ENCODE measurements around the gene THG1L.

THG1L gene

DNA sequence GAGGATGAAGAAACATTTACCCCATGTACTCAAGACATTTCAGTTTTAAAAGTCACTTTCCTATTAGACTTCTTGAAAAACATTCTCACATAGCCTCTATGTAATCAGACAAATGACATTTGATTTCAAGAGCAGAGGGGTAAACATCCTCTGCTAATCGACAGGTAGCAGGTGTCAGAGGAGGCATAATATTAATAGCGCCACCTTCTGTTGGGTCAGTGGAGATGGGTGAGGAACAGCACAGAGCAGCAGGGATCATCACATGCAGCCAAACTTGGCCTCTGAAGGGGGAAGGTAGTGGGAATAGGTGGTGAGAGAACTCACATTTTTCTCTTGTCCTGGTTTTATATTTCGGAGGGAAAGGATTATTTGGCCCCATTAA, 9.0 kb downstream of the THG1L start:
- Mint-ChIP-seq H3K36me3 (ENCODE audit: low read depth) (peaks cover 33% of the 10 kb centered on the region), H3K4me1 (ENCODE audit: low read depth) (peaks cover 19% of the 10 kb centered on the region), H3K9me3 (no peaks in the 10 kb centered on the region), H3K4me3 (no peak overlapping the region), H3K27me3 (no peaks in the 10 kb centered on the region), H3K27ac (no peak overlapping the region)

DNA sequence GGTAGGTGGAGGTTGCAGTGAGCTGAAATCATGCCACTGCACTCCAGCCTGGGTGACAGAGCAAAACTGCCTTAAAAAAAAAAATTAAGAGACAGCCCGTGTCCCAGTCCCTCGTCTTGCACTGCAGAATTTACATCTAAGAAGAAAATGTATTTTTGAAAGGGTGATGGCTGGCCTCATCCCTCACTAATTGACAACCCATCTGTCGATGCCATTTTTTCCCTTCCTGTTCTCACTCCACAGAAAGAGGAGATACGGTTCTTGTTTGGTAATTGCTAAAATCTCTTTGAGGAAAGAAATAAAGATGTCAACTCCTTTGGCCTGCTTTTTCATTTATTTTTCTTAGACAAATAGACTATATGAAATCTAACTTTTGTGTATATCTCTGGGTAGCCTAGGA, 9.9 kb downstream of the THG1L start:
- Mint-ChIP-seq H3K4me1 (ENCODE audit: low read depth) (peaks cover 23% of the 10 kb centered on the region), H3K36me3 (ENCODE audit: low read depth) (peaks cover 25% of the 10 kb centered on the region), H3K27ac (no peak overlapping the region), H3K4me3 (no peak overlapping the region), H3K9me3 (no peaks in the 10 kb centered on the region), H3K27me3 (no peaks in the 10 kb centered on the region)

GRCh38 chr5:157743163-157744050, 12.2 kb downstream of the THG1L start, which contains the start of gene LSM11:
Gene LSM11, plus strand, starts transcription at chr5:157743712. Its CDS starts 39 bp downstream, at chr5:157743751.
- Mint-ChIP-seq H3K4me1 (ENCODE audit: low read depth) (peaks cover 40% of the 10 kb centered on the region), H3K9me3 (no peaks in the 10 kb centered on the region), H3K4me3 (peak within 1 kb of the TSS; percentile 96), H3K27ac (peak within 1 kb of the TSS; percentile 96), H3K27me3 (no peaks in the 10 kb centered on the region), H3K36me3 (ENCODE audit: low read depth) (peaks cover 14% of the 10 kb centered on the region)

DNA sequence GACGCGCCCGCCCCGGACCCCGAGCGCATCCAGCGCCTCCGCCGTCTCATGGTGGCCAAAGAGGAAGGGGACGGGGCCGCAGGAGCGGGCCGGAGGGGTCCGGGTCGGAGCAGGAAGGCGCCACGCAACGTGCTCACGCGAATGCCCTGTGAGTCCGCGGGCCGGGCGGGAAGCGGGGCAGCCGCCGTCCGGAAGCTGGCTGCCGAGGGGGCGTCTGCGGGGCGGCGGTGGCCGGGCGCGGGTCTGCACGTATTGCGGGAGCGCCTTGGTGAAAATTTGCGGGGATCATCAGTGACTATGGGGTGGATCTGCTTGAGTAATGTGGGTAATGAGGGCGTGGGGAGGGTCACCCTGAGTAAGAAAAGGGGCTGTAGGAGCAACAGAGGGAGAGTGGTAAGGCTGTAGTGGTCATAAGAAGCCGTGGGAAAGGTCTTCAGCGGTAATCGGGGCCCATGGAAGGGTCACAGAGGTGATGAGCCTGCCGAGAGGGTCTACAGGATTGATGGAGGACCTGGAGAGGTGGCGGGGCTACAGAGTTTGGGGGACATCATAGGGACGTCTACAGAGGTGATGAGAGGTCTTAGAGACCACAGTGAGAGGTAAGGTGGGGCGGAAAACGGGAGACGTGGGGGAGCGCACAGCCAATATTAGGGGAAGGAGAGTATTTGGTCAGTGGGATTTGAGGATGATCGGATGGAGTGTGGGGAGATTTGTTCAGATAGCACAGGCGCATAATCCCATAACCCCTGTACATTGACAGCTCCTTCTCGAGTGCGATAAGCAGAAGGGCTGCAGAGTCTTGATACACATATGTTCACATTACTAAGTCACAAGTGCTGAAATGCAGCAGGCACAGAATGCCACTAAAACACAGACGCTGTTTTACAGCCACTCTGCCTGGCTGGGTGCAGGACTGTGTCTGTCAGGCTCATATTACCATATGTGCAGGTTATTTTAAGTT, 13.1 kb downstream of the THG1L start:
- no peaks in the 10 kb centered on the region for H3K27me3 Mint-ChIP-seq
- peak overlapping the region; percentile 96 for H3K27ac Mint-ChIP-seq
- peaks cover 11% of the 10 kb centered on the region for H3K36me3 Mint-ChIP-seq (ENCODE audit: low read depth)
- peaks cover 48% of the 10 kb centered on the region for H3K4me1 Mint-ChIP-seq (ENCODE audit: low read depth)
- H3K4me3 Mint-ChIP-seq: peak overlapping the region; percentile 96
- H3K9me3 Mint-ChIP-seq: no peaks in the 10 kb centered on the region

- Mint-ChIP-seq H3K27ac (no peak overlapping the region), H3K36me3 (ENCODE audit: low read depth) (peaks cover 5% of the 10 kb centered on the region), H3K4me1 (ENCODE audit: low read depth) (peaks cover 55% of the 10 kb centered on the region), H3K27me3 (no peaks in the 10 kb centered on the region), H3K9me3 (no peaks in the 10 kb centered on the region), H3K4me3 (peak overlapping the region; percentile 96)
Measured at GRCh38 chr5:157745041-157745456, 13.8 kb downstream of the THG1L start.

DNA sequence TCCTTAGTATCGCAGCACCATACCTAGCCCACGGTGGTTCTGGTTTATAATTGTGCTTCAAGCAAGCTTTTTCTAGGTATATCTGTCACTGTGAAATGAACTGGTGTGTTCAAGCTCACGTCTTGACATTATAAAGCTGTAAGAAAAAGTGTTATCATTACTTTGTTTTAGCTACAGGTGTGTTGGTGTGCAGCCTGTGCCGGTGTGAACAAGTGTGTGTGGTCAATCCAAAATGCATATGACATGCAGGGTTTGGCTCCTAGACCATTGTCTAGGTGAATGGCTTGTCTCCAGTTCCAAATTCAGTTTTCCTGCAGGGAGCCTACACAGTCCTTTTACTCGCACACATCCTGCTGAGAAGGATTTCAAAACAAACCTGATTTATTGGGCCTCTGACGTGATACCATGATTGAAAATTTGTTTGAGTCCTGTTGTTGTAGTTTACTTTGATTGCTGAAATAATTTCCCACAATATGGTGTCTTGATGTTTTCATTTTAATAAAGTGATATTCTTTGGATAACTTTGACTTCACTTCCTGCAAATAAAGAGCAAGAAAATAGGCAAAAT, 16.0 kb downstream of the THG1L start:
- no peak overlapping the region for H3K4me3 Mint-ChIP-seq
- H3K27ac Mint-ChIP-seq: no peak overlapping the region
- no peaks in the 10 kb centered on the region for H3K36me3 Mint-ChIP-seq (ENCODE audit: low read depth)
- peaks cover 55% of the 10 kb centered on the region for H3K4me1 Mint-ChIP-seq (ENCODE audit: low read depth)
- no peaks in the 10 kb centered on the region for H3K27me3 Mint-ChIP-seq
- H3K9me3 Mint-ChIP-seq: no peaks in the 10 kb centered on the region

- H3K4me1 Mint-ChIP-seq (ENCODE audit: low read depth): peaks cover 50% of the 10 kb centered on the region
Measured at GRCh38 chr5:157747766-157748700, 16.8 kb downstream of the THG1L start.

DNA sequence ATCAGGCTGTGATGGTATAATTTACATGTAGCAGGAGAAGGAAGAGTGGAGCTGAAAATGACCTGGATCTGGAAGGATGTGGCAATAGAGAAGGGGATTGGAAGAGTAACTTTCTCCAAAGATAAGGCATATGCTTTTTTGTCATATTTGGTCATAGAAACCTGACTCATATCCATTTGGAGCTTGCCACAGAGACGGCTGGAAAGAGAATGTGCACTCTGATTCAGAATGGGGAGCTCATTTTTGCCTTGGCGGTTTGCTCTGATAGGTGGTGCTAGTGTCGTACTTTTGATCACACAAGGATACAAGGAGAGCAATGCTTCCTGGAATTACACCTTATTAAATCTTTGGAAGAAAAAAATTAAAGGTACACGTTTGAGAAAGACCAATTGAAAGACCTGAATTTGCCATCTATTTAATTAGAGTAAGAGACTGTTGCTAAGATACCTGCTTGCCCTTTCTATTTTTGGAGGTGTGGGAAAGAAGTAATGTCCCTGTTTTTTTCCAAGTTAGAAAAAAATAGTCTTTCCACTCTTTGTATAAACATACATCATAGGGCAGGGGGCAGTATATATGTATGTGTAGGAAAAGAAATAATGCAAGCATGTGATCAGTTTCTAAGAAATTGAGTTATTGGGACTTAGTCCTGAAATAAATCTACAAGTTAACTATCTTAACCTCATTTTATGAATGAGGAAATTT, 17.7 kb downstream of the THG1L start:
- Mint-ChIP-seq H3K27me3 (no peaks in the 10 kb centered on the region), H3K9me3 (no peaks in the 10 kb centered on the region), H3K36me3 (ENCODE audit: low read depth) (peaks cover 7% of the 10 kb centered on the region), H3K4me1 (ENCODE audit: low read depth) (peaks cover 47% of the 10 kb centered on the region), H3K4me3 (no peak overlapping the region), H3K27ac (no peak overlapping the region)

More at GRCh38 chr5:157747766-157748700, 16.8 kb downstream of the THG1L start:
- no peaks in the 10 kb centered on the region for H3K27me3 Mint-ChIP-seq
- no peaks in the 10 kb centered on the region for H3K9me3 Mint-ChIP-seq
- H3K36me3 Mint-ChIP-seq (ENCODE audit: low read depth): peaks cover 4% of the 10 kb centered on the region
- H3K4me3 Mint-ChIP-seq: no peak overlapping the region
- peak overlapping the region; percentile 61 for H3K27ac Mint-ChIP-seq

- Mint-ChIP-seq H3K27me3 (no peaks in the 10 kb centered on the region), H3K4me1 (ENCODE audit: low read depth) (peaks cover 44% of the 10 kb centered on the region)
Measured at GRCh38 chr5:157749462-157749799, 18.2 kb downstream of the THG1L start.

DNA sequence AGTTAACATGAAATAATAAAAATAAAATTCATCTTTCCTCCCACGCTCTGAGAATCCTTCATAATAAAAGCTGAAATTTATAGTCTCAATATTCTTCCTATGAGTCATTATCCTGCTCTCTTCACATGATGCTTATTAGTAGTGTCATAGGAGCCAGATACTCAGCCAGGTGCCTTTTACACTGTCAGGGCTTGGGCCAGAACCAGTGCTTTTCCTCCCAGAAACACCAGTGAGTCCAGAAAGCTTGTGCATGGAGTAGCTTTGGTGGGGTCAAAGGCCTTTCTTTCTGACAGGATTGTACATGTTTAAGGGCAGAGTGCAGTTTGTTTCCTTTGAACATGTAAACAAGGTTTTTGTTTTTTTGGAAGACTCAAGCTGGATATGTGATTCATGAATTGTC, 19.1 kb downstream of the THG1L start:
- Mint-ChIP-seq H3K4me1 (ENCODE audit: low read depth) (peaks cover 35% of the 10 kb centered on the region), H3K36me3 (ENCODE audit: low read depth) (peaks cover 13% of the 10 kb centered on the region), H3K4me3 (no peak overlapping the region), H3K27me3 (no peaks in the 10 kb centered on the region), H3K27ac (no peak overlapping the region), H3K9me3 (no peaks in the 10 kb centered on the region)

More at GRCh38 chr5:157749462-157749799, 18.2 kb downstream of the THG1L start:
- Mint-ChIP-seq H3K9me3 (no peaks in the 10 kb centered on the region), H3K4me3 (no peak overlapping the region), H3K27ac (no peak overlapping the region), H3K36me3 (ENCODE audit: low read depth) (peaks cover 7% of the 10 kb centered on the region)

GRCh38 chr5:157756122-157756521, 24.9 kb downstream of the THG1L start:
- peaks cover 37% of the 10 kb centered on the region for H3K36me3 Mint-ChIP-seq (ENCODE audit: low read depth)
- no peaks in the 10 kb centered on the region for H3K9me3 Mint-ChIP-seq
- no peaks in the 10 kb centered on the region for H3K4me1 Mint-ChIP-seq (ENCODE audit: low read depth)
- no peaks in the 10 kb centered on the region for H3K27me3 Mint-ChIP-seq
- H3K4me3 Mint-ChIP-seq: no peak overlapping the region
- no peak overlapping the region for H3K27ac Mint-ChIP-seq

DNA sequence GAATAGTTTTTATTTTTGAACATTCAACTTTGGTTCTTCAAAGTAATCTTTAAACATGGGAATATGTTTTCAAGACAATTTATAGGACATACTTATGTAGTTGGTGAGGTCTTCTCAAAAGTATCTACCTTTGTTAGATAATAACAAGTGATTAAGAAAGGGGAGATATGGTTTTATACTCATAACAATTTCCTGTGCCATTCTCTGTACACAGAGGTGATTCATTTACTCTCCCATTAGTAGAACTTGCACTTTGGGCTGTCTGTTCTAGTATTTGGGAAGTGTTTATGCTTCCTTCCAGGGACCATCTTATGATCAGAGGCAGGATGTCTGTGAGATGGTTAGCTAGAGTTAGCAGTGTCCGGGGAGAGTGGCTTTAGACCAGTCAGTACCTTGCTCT, 27.5 kb downstream of the THG1L start:
- Mint-ChIP-seq H3K4me3 (no peak overlapping the region), H3K36me3 (ENCODE audit: low read depth) (peaks cover 34% of the 10 kb centered on the region), H3K9me3 (no peaks in the 10 kb centered on the region), H3K27ac (no peak overlapping the region), H3K4me1 (ENCODE audit: low read depth) (no peaks in the 10 kb centered on the region), H3K27me3 (no peaks in the 10 kb centered on the region)

DNA sequence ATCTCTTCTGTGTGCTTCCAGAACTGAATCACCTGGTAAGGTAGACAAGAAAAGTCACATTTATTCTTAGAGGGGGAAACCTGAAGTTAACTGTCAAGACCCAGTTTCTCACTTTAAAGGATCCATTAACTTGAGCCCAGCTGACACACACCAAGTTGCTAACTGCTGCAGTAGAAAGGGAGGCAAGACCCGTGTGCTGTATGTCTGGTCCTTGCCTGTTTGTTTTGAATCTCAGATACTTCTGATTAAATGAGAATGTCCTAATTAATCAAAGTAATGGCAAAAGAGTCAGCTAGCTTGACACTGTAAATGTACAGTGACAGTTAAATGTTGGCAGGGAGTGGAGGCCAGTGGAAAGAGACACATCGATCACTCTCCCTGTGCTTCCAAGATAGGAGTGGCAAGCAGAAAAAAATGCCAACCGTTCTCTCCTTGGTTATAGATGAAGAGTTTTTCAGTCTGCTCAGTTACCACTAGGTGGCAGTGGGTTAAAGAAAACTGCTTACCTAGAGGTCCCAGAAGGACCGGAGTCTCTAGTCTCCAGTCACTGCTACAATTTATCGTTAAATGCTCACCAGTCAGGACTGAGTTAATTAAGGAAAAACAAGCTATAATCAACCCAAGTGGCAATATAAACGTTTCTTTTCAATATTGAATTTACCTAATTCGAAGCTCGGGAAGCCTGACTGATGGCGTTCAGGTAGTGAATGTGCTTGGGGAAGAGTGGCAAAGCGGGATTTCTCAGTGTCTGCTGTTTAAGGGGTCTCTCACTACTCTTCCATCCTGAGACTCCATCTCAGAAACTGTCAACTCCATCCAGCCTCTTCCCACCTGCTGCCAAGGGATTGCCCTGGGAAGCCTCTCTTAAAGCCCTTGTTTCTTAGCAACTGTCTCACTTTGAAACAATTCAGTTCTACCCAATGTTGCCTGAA, 30.7 kb downstream of the THG1L start:
- Mint-ChIP-seq H3K27me3 (no peaks in the 10 kb centered on the region), H3K9me3 (no peaks in the 10 kb centered on the region), H3K27ac (no peak overlapping the region), H3K4me1 (ENCODE audit: low read depth) (no peaks in the 10 kb centered on the region), H3K36me3 (ENCODE audit: low read depth) (peaks cover 15% of the 10 kb centered on the region), H3K4me3 (no peak overlapping the region)
